Lower leg skin (tissue), 3 donors: Measurements from ENCODE around the gene KCNIP4.

Experiments
- CTCF ChIP-seq, 3 donors: fragments of 450-650 bp; IDR thresholded peaks; one replicate each; pipeline ENCODE4 v1.5.1; 2016; ENCODE audit warnings: antibody characterized with exemption in 3 of 3, mild to moderate bottlenecking in 3 of 3, moderate library complexity in 2 of 3
- POLR2A ChIP-seq, 2 donors: fragments of 450-650 bp; IDR thresholded peaks; one replicate each; pipeline ENCODE4 v1.6.1; 2016 to 2017; ENCODE audit warnings: antibody characterized with exemption in 2 of 2, mild to moderate bottlenecking in 1 of 2, moderate library complexity in 1 of 2

GRCh38 chr4:21628916-21629610, 319.5 kb downstream of the KCNIP4 start:
- TF ChIP-seq POLR2A (IDR thresholded peaks at IDR 0.05), result no peak
- no peak for TF ChIP-seq CTCF (IDR thresholded peaks at IDR 0.05)
